ENCODE measurements around the gene TBC1D16. TPM values are rescaled to one million over a fixed set of nuclear protein-coding genes. Genes with fewer than 3 reads are reported as not detected.

The TBC1D16 gene
- total RNA-seq, 1 donor from 2014 or later: 197 TPM

DNA sequence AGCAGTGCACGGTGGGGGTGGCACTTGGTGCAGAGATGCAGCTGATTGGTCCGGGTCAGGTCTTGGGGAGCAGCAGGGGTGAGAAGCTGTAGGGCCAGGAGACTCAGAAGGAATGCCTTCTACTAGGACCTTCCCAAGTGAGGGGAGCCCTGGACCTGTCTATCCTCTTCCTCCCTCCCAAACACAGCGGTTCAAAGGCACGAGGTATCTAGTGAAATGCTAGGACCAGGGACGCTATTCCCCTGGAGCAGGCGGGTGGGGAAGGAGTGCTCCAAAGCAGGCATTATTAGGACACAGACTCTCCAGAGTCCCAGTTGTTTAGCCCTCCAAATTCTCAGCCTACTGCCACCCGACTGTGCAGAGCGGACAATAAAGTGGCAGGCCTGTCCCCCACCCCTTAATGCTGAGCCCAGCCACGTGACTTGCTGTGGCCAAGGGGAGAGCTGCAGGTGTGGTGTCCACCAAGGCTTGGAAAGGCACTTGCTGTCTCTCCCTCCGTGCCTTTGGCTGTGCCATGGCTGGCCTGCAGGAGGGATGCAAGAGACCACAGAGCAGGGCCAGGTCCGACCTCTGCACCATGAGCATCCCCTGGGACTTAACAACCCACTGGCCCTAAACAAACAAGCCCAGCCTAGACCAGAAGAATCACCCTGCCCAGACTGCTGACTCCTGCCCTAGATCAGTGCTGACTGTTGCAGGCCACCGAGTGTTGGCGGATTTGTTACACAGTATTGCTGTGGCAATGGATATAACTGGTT, 97.2 kb downstream of the TBC1D16 start:
- Mint-ChIP-seq H3K27me3 (ENCODE audit: unreplicated experiment) (peaks cover 22% of the 10 kb centered on the region), H3K9me3 (ENCODE audit: unreplicated experiment) (peaks cover 12% of the 10 kb centered on the region), H3K27ac (ENCODE audit: unreplicated experiment) (no peak overlapping the region), H3K4me3 (ENCODE audit: unreplicated experiment) (no peak overlapping the region), H3K36me3 (ENCODE audit: unreplicated experiment) (peaks cover 5% of the 10 kb centered on the region), H3K4me1 (ENCODE audit: low read depth, unreplicated experiment) (peaks cover 17% of the 10 kb centered on the region)
- DNase-seq: peak; percentile 14
- TF ChIP-seq, protein P1, sequence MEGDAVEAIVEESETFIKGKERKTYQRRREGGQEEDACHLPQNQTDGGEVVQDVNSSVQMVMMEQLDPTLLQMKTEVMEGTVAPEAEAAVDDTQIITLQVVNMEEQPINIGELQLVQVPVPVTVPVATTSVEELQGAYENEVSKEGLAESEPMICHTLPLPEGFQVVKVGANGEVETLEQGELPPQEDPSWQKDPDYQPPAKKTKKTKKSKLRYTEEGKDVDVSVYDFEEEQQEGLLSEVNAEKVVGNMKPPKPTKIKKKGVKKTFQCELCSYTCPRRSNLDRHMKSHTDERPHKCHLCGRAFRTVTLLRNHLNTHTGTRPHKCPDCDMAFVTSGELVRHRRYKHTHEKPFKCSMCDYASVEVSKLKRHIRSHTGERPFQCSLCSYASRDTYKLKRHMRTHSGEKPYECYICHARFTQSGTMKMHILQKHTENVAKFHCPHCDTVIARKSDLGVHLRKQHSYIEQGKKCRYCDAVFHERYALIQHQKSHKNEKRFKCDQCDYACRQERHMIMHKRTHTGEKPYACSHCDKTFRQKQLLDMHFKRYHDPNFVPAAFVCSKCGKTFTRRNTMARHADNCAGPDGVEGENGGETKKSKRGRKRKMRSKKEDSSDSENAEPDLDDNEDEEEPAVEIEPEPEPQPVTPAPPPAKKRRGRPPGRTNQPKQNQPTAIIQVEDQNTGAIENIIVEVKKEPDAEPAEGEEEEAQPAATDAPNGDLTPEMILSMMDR (IDR thresholded peaks at IDR 0.05; ENCODE audit: partially characterized antibody, unreplicated experiment): no peak

DNA sequence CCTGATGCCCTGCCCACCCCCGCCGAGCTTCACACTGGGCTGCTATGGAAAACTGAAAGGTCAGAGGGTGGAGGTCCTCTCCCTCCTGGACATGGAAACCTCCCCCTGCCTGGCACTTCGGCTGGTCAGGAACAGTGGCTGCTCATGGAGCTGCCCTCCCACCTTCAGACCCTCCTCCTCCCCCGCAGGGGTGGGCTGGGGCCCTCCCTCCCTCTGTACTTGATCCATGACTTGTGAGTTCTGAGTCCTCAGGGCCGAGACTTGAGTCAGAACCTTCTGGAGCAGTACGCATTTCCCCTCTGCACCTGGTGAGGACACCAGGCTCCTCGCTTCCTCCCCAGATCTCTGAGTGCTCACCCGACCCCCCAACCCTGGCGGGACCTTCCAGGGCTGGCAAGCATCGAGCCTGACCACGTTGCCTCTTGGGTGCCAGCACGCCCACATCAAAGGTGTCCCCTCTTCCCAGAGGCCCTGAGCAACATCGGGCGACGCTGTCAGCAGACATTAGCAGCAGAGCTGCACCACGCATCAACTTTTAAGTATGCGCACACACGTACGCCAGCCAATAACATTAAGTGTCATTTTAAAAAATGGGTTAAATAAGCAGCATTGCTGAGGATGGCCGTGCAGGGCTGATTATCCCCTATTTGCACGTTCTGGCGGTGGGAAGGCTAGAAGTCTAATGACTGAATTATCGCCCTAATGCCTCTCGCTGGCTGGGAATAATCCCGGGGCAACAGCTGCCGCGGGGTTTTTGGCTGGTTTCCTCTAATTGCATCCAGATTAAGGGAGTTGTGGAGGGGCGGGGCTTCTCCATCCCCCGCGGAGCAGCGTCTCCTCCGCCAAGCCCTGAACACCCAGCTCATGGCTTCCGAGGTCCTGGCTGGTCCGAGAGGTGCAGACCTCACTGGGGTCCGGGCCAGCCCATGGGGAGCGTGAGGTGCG, 98.0 kb downstream of the TBC1D16 start:
- Mint-ChIP-seq H3K4me3 (ENCODE audit: unreplicated experiment) (peak overlapping the region; percentile 38), H3K36me3 (ENCODE audit: unreplicated experiment) (peaks cover 5% of the 10 kb centered on the region), H3K4me1 (ENCODE audit: low read depth, unreplicated experiment) (peaks cover 17% of the 10 kb centered on the region), H3K9me3 (ENCODE audit: unreplicated experiment) (peaks cover 20% of the 10 kb centered on the region), H3K27ac (ENCODE audit: unreplicated experiment) (peak overlapping the region; percentile 62), H3K27me3 (ENCODE audit: unreplicated experiment) (peaks cover 28% of the 10 kb centered on the region)
- TF ChIP-seq, protein P1 (IDR thresholded peaks at IDR 0.05; ENCODE audit: partially characterized antibody, unreplicated experiment): no peak
- peak; percentile 29 for DNase-seq

DNA sequence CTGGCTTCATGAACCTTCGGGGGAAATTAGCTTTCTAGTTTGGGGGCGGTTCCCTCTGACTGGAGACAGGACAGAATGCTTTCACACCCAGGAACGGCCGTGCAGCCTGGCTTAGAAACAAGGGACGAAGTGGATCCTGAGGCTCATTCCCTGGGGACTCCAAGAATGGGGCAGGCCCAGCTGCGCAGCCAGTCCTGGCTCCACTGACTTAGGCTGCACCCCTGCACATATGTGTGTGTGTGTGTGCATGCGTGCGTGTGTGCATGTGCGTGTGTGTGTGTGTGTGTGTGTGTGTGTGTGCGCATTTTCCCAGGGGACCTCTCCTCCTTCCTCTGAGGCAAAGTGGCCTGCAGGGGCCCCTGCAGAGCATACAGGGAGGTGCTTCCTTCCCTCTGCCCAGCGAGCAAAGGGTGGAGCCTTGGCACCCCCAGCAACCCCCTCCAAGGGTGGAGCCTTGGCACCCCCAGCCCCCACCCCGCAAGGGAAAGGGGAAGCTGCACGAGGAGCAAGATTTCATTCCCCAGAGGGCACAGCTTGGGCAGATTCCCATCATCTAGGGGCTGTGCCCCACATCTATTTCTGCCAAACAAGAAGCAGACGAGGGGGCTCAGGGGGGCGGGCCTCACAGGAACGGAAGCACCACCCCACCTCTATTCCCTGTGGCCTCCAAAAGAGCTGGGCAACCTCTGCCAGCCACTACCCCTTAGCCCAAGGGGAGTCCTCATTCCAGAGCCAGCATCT, 98.9 kb downstream of the TBC1D16 start:
- peak; percentile 37 for DNase-seq
- H3K27ac Mint-ChIP-seq (ENCODE audit: unreplicated experiment): no peak overlapping the region
- peaks cover 17% of the 10 kb centered on the region for H3K4me1 Mint-ChIP-seq (ENCODE audit: low read depth, unreplicated experiment)
- peaks cover 33% of the 10 kb centered on the region for H3K27me3 Mint-ChIP-seq (ENCODE audit: unreplicated experiment)
- peaks cover 26% of the 10 kb centered on the region for H3K9me3 Mint-ChIP-seq (ENCODE audit: unreplicated experiment)
- H3K4me3 Mint-ChIP-seq (ENCODE audit: unreplicated experiment): no peak overlapping the region
- TF ChIP-seq, protein P1 (IDR thresholded peaks at IDR 0.05; ENCODE audit: partially characterized antibody, unreplicated experiment): no peak
- H3K36me3 Mint-ChIP-seq (ENCODE audit: unreplicated experiment): peaks cover 5% of the 10 kb centered on the region

DNA sequence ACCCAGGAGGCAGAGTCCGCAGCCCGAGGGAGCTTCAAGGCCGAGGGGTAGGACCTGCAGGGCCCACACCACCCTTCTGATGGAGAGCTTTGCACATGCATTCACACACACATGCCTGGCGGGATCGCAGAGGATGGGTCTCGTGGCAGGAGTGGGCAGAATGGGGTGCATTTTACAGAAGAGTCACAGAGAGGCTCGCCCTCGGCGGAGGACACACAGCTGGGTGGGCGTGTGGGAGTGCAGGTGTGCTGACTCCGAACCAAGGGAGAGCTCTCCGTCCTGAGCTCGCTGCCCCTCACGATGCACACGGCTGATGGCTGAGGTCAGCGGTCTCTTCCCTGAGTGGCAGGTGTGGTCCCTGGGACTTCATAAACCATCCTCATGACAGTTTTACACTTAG, 99.6 kb downstream of the TBC1D16 start:
- Mint-ChIP-seq H3K4me1 (ENCODE audit: low read depth, unreplicated experiment) (peaks cover 19% of the 10 kb centered on the region), H3K27me3 (ENCODE audit: unreplicated experiment) (peaks cover 37% of the 10 kb centered on the region), H3K4me3 (ENCODE audit: unreplicated experiment) (no peak overlapping the region), H3K9me3 (ENCODE audit: unreplicated experiment) (peaks cover 26% of the 10 kb centered on the region), H3K36me3 (ENCODE audit: unreplicated experiment) (peaks cover 5% of the 10 kb centered on the region), H3K27ac (ENCODE audit: unreplicated experiment) (no peak overlapping the region)
- TF ChIP-seq, protein P1 (IDR thresholded peaks at IDR 0.05; ENCODE audit: partially characterized antibody, unreplicated experiment): no peak
- no peak for DNase-seq

All from glutamatergic neuron (in vitro differentiated cells).